Mesendoderm (in vitro differentiated cells): ENCODE results near the gene TSPAN31.

ENCODE experiments used
- DNase-seq: peaks from one replicate; pipeline ENCODE4 v3.0.0; 2013
- H2AK5ac ChIP-seq: 2 replicates; pipeline ENCODE4 v1.6.1; 2013; ENCODE audit warnings: low read length, inconsistent platforms
- H2BK120ac ChIP-seq: 2 replicates; pipeline ENCODE4 v1.6.1; 2013; ENCODE audit warnings: low read depth, mild to moderate bottlenecking, low read length, moderate library complexity, mixed read lengths
- H2BK15ac ChIP-seq: replicated peaks from 2 replicates; pipeline ENCODE4 v1.6.1; 2013; ENCODE audit warnings: low read depth, mild to moderate bottlenecking, moderate library complexity
- H2BK5ac ChIP-seq: 2 replicates; pipeline ENCODE4 v1.6.1; 2013; ENCODE audit warnings: low read length, inconsistent platforms
- H3K18ac ChIP-seq: 2 replicates; pipeline ENCODE4 v1.6.1; 2013; ENCODE audit warnings: mild to moderate bottlenecking, low read length, mixed read lengths
- H3K23ac ChIP-seq: one replicate; pipeline ENCODE4 v1.6.1; 2013; ENCODE audit warnings: low read length
- H3K27ac ChIP-seq: 2 replicates; pipeline ENCODE4 v1.5.1; 2013; ENCODE audit warnings: low read depth, mild to moderate bottlenecking, inconsistent platforms, low read length, moderate library complexity
- H3K27me3 ChIP-seq: 2 replicates; pipeline ENCODE4 v1.6.1; 2013; ENCODE audit warnings: low read length, control low read depth, mild to moderate bottlenecking, inconsistent platforms; ENCODE audit not compliant: insufficient read depth, poor library complexity
- H3K36me3 ChIP-seq: 2 replicates; pipeline ENCODE4 v1.6.1; 2013; ENCODE audit warnings: low read length, inconsistent platforms; ENCODE audit not compliant: control insufficient read depth, insufficient read depth
- H3K4ac ChIP-seq: one replicate; pipeline ENCODE4 v1.6.1; 2013; ENCODE audit warnings: low read depth, mild to moderate bottlenecking, low read length, moderate library complexity
- H3K4me1 ChIP-seq: 2 replicates; pipeline ENCODE4 v1.6.1; 2013; ENCODE audit warnings: low read depth, low read length, inconsistent platforms; ENCODE audit not compliant: control insufficient read depth
- H3K4me2 ChIP-seq: 2 replicates; pipeline ENCODE4 v1.6.1; 2013; ENCODE audit warnings: low read length
- H3K4me3 ChIP-seq: 2 replicates; pipeline ENCODE4 v1.5.1; 2013; ENCODE audit warnings: mild to moderate bottlenecking, low read length
- H3K56ac ChIP-seq: one replicate; pipeline ENCODE4 v1.6.1; 2013; ENCODE audit warnings: low read length
- H3K79me1 ChIP-seq: 2 replicates; pipeline ENCODE4 v1.6.1; 2013; ENCODE audit warnings: low read length, inconsistent platforms
- H3K79me2 ChIP-seq: 2 replicates; pipeline ENCODE4 v1.6.1; 2013; ENCODE audit warnings: mild to moderate bottlenecking, low read length; ENCODE audit not compliant: control insufficient read depth, insufficient read depth
- H3K9ac ChIP-seq: 2 replicates; pipeline ENCODE4 v1.6.1; 2013; ENCODE audit warnings: low read length, inconsistent platforms
- H4K5ac ChIP-seq: one replicate; pipeline ENCODE4 v1.6.1; 2013; ENCODE audit warnings: low read length
- H4K8ac ChIP-seq: one replicate; pipeline ENCODE4 v1.6.1; 2013; ENCODE audit warnings: low read depth, mild to moderate bottlenecking, control low read depth, low read length, moderate library complexity
- WGBS: extraction: QIAGEN DNeasy Blood & Tissue Kit; methylation state at CpG from one replicate; pipeline ENCODE4 v1.1.7; 2013; ENCODE audit warnings: low lambda C conversion rate, missing lambda C conversion rate; ENCODE audit not compliant: insufficient coverage; ENCODE audit errors: extremely low coverage; 5-methylcytosine and 5-hydroxymethylcytosine counted together

The TSPAN31 gene

DNA sequence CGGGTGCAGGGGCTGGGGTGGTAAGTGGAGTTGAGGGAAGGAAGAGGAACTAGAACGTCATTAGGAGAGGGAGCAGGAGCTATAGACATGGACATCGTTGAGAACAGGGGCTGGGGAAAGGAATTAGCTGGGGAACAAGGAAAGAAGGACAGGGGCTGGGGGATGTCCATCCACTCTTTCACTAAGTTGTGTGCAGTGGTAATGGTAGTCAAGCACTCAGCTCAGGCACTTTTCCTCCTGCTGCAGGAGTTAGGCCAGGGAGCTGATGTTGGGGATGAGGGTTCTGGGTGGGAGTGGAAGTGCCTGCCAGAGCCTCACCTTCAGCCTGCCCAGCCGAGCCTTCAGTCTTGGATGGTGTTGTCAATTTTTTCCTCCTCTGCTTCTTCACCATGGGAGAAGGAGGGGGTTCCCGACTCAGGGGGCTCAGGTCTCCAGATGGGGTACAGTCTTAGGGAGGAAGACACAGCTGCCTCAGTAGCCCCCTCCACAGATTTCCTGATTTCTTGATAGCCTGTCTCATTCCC is 15.5 kb upstream of the TSPAN31 start:
- no peak overlapping the region for H3K4me2 ChIP-seq
- H4K5ac ChIP-seq = no peak overlapping the region
- no peak for DNase-seq
- no peaks in the 10 kb centered on the region for H3K36me3 ChIP-seq
- WGBS = no CpG with 5 or more reads among the region's 5 CpGs
- no peaks in the 10 kb centered on the region for H3K79me1 ChIP-seq
- no peak overlapping the region for H3K4me3 ChIP-seq
- H4K8ac ChIP-seq = no peak overlapping the region
- H3K23ac ChIP-seq = no peak overlapping the region
- H3K4ac ChIP-seq = no peak overlapping the region
- no peak overlapping the region for H3K9ac ChIP-seq
- no peak overlapping the region for H3K56ac ChIP-seq
- no peak overlapping the region for H3K18ac ChIP-seq
- no peak overlapping the region for H2AK5ac ChIP-seq
- no peak overlapping the region for H2BK120ac ChIP-seq
- no peaks in the 10 kb centered on the region for H3K4me1 ChIP-seq
- no peak overlapping the region for H3K27ac ChIP-seq
- H3K27me3 ChIP-seq = peaks cover 41% of the 10 kb centered on the region
- H2BK5ac ChIP-seq = no peak overlapping the region
- no peaks in the 10 kb centered on the region for H3K79me2 ChIP-seq
- no peak overlapping the region for H2BK15ac ChIP-seq

DNA sequence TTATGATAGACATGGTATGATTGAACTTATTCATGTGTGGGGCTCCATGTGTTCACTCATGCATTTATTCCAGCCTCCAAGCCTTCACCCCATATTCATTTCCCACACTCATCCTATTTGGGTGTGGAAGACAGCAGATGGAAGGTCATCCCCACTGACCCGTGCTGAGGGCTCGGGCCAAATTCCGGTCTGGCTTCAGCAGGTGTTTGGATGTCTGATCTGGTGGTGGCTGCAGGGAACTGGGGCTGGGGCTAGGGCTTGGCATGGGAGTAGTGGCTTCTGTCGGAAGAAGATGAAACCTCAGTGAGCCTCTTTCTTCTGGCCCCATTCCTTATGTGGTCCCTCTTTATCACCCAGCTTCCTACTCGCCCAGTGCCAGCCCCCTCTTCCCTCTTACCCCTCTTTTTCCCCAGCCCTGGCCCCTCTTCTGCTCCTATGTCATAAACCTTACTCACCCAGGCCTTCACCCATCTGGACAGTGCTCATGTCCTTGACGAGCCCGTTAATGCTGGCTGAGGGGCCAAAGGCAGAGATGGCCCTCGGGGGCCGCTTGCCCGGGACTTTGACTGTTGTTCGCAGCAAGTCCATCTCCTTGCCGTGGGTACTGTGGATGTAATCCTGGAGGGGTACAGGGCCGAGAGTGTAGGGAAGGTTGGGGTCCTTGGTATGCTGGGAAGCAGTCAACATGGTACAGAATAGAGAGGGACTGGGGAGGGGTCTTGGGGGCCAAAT is 14.3 kb upstream of the TSPAN31 start:
- H3K56ac ChIP-seq = no peak overlapping the region
- no peaks in the 10 kb centered on the region for H3K79me1 ChIP-seq
- no peak overlapping the region for H2BK5ac ChIP-seq
- H3K79me2 ChIP-seq = no peaks in the 10 kb centered on the region
- H3K9ac ChIP-seq = no peak overlapping the region
- no peak overlapping the region for H3K18ac ChIP-seq
- H3K4ac ChIP-seq = no peak overlapping the region
- H3K4me3 ChIP-seq = no peak overlapping the region
- no peak overlapping the region for H3K23ac ChIP-seq
- H3K27ac ChIP-seq = no peak overlapping the region
- H2AK5ac ChIP-seq = no peak overlapping the region
- no CpG with 5 or more reads among the region's 13 CpGs for WGBS
- no peak overlapping the region for H3K4me2 ChIP-seq
- peaks cover 48% of the 10 kb centered on the region for H3K27me3 ChIP-seq
- H4K8ac ChIP-seq = no peak overlapping the region
- no peak overlapping the region for H4K5ac ChIP-seq
- H2BK120ac ChIP-seq = no peak overlapping the region
- DNase-seq = no peak
- no peak overlapping the region for H2BK15ac ChIP-seq
- H3K4me1 ChIP-seq = no peaks in the 10 kb centered on the region
- no peaks in the 10 kb centered on the region for H3K36me3 ChIP-seq

DNA sequence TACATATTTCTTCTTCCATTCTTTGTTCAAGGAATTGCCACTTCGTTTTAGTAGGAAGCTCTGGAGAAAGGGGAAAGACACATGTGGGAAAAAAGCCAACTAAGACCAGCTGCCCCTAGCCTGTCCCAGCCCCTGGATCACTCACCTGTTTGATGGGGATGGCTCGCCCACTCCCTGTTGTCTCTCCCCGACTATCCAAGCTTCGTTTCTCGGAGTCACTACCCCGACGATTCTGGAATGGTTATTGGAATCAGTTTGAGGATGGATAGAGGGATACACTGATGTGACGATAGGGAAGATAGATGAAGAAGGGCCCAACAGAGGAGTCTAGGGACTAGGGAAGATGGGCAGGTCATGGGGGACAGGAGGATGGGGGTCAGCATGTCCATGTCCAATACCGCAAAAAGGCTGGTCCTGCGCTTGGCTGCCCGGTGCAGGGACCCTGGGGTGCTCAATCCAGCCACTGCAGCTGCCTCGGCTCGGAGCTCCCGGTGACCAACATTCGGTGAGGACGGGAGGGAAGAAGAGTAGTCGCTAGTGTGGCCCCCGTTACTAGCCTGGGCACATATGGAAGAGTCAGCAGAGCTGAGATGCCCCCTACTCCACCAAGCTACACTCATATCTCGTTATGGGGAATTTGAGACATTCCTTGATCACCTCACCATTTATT is 13.3 kb upstream of the TSPAN31 start:
- no peak overlapping the region for H3K4me3 ChIP-seq
- no peak overlapping the region for H2AK5ac ChIP-seq
- no peaks in the 10 kb centered on the region for H3K79me1 ChIP-seq
- H2BK5ac ChIP-seq = no peak overlapping the region
- no CpG with 5 or more reads among the region's 19 CpGs for WGBS
- H2BK120ac ChIP-seq = no peak overlapping the region
- no peak overlapping the region for H3K4me2 ChIP-seq
- H2BK15ac ChIP-seq = no peak overlapping the region
- H3K56ac ChIP-seq = no peak overlapping the region
- no peak for DNase-seq
- peaks cover 52% of the 10 kb centered on the region for H3K27me3 ChIP-seq
- no peak overlapping the region for H3K18ac ChIP-seq
- H3K36me3 ChIP-seq = no peaks in the 10 kb centered on the region
- H3K23ac ChIP-seq = no peak overlapping the region
- peaks cover 1% of the 10 kb centered on the region for H3K4me1 ChIP-seq
- no peak overlapping the region for H4K5ac ChIP-seq
- H3K79me2 ChIP-seq = no peaks in the 10 kb centered on the region
- no peak overlapping the region for H4K8ac ChIP-seq
- no peak overlapping the region for H3K4ac ChIP-seq
- H3K27ac ChIP-seq = no peak overlapping the region
- no peak overlapping the region for H3K9ac ChIP-seq

DNA sequence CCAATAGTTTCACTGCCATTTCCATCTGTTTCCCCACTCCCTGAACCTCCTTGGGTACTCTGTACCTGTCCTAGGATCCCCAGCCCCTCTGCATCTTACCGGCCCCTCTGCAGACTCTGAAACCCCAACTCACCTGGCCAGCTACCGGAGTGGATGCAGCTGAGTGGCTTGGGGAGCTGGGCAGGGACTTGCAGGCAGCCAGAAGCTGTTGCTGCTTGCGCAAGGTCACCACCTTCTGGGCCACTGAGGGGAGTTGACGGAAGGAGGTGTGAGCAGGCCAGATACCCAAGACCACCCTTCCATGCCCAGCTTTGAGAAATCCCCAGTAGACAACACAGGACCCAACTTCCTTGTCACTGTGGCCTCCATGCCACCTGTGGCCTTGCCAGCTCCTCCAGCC is 12.6 kb upstream of the TSPAN31 start:
- H3K9ac ChIP-seq = no peak overlapping the region
- H3K4ac ChIP-seq = no peak overlapping the region
- H3K23ac ChIP-seq = no peak overlapping the region
- WGBS = no CpG with 5 or more reads among the region's 4 CpGs
- no peak overlapping the region for H4K5ac ChIP-seq
- H3K18ac ChIP-seq = no peak overlapping the region
- DNase-seq = no peak
- no peak overlapping the region for H3K4me3 ChIP-seq
- no peak overlapping the region for H3K56ac ChIP-seq
- H3K4me2 ChIP-seq = no peak overlapping the region
- H3K36me3 ChIP-seq = no peaks in the 10 kb centered on the region
- no peaks in the 10 kb centered on the region for H3K79me1 ChIP-seq
- H3K27ac ChIP-seq = no peak overlapping the region
- no peak overlapping the region for H4K8ac ChIP-seq
- no peak overlapping the region for H2BK15ac ChIP-seq
- H2BK5ac ChIP-seq = no peak overlapping the region
- H3K79me2 ChIP-seq = no peaks in the 10 kb centered on the region
- H3K4me1 ChIP-seq = peaks cover 2% of the 10 kb centered on the region
- H3K27me3 ChIP-seq = peaks cover 52% of the 10 kb centered on the region
- H2AK5ac ChIP-seq = no peak overlapping the region
- H2BK120ac ChIP-seq = no peak overlapping the region

DNA sequence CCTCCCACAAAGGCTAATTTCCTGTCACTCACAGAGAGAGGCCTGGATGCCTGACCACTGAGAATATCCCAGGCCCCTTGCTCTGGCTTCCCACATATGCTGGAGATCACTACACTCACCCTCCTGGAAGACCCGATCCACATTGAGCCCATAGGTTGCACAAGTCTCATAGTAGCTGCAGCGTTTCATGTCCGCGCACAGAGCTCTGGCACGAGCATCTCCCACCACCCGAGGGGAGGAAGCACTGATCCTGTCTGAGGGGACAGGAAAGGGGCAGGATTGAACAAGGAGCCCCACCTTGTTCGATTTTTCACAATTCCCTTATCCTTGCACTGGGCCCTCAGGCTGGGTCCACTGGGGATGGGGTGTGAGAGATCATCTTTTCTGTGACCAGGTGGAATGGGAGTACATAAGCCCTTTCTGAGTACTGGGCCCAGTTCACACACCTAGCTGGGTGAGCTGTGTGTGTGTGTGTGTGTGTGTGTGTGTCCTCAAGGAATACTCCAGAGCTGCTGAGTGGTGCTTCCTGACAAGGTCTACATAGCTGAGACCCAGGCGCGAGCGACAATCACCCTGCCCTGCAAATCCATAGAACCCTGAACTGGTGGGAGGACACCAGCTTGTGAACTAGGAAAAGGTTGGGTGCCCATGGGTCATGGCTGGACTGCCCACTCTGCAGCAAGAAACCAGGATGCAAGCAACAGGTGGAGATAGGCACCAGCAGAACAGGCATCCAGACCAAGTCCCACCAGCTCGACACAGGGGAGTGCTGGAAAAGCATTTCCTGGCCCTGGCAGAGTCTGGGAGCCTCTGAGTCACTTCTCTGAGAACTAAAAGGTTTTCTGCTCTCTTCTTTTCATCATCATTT is 11.9 kb upstream of the TSPAN31 start:
- DNase-seq = no peak
- H3K79me2 ChIP-seq = no peaks in the 10 kb centered on the region
- H2BK120ac ChIP-seq = no peak overlapping the region
- no peak overlapping the region for H2BK15ac ChIP-seq
- no peak overlapping the region for H3K27ac ChIP-seq
- no peak overlapping the region for H4K8ac ChIP-seq
- H3K4ac ChIP-seq = no peak overlapping the region
- H3K79me1 ChIP-seq = no peaks in the 10 kb centered on the region
- no peak overlapping the region for H4K5ac ChIP-seq
- no peak overlapping the region for H2BK5ac ChIP-seq
- no peak overlapping the region for H3K4me2 ChIP-seq
- H3K4me1 ChIP-seq = peaks cover 2% of the 10 kb centered on the region
- H2AK5ac ChIP-seq = no peak overlapping the region
- no peak overlapping the region for H3K56ac ChIP-seq
- H3K36me3 ChIP-seq = no peaks in the 10 kb centered on the region
- peaks cover 54% of the 10 kb centered on the region for H3K27me3 ChIP-seq
- H3K9ac ChIP-seq = no peak overlapping the region
- H3K4me3 ChIP-seq = no peak overlapping the region
- WGBS = no CpG with 5 or more reads among the region's 11 CpGs
- H3K18ac ChIP-seq = no peak overlapping the region
- H3K23ac ChIP-seq = no peak overlapping the region
